COR-L47 (cell line): Measurements from ENCODE around the gene IKZF3.
"Not testable (repeated sequence)": the region's sequence is repeated elsewhere in the genome, so short reads cannot be mapped to it uniquely, and the experiment has no call there.

ENCODE experiments used
- DNase-seq: peaks from one replicate; lab custom pipeline; 2025; lab: John Stamatoyannopoulos, UW

Gene IKZF3

DNA sequence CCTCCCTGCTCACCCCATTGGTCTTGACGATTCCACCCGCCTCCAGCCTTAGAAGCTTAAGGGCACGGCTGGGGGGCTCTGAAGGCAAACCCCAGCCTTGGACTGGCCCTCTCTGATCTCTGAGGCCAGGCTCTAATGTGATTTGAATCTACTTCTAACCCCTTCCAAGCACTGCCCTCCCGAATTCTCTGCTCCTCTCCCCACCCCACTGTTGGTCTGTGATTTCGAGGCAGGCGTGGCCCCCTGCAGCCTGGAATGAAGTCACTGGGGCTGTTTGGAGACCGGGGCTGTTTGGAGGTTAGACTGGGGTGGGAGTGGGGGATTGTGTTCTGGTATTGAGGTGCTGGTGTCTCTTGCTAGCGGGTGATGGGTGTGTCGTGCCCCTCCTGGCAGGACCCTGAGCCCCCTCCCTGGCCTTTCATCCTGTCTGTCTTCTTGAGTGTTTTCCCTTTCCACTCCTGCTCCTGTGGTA lies 124.2 kb downstream of the IKZF3 start:
- DNase-seq: no peak

DNA sequence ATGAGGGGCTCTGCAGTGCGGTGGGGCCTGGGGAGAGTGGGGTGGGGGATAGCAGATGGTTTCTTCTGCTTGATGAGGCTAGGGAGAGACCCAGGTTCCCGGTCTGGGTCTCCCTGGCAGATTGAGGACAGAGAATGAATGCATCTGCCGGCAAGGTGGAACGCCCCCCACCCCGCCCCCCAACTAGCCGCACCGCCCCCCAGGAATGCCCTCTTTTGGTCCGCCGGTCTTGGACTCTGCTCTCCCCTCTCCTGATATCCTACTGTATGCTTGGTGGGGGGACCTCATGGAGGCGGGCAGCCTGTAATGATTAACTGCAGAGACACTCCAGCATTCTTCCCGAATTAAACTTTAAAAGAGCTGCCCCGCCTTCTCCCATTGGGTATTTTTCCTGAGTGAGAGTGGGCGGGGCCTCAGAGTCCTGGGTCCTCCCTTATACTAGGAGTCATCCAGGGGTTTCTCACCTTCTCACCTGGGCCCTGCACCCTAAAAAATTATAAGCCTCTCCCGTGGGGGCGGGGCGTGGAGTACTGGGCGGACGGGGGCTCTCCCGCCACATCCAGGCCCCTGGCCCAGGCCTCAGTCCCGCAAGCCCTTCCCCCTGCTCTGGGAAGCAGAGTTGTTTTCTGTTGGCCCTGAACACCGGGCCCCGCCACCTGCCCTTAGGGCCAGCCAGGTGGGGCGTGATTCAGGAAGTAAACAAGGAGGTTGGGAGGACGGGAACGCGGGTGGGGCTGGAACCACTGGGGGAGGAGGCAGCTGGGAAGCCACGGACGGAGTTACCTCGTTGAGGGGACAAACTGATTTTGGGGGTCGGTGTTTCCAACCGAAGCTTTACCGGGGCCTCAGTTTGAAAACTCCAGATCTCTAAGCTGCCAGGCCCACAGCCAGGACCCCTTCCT lies 124.9 kb downstream of the IKZF3 start:
- peak; percentile 36 for DNase-seq

DNA sequence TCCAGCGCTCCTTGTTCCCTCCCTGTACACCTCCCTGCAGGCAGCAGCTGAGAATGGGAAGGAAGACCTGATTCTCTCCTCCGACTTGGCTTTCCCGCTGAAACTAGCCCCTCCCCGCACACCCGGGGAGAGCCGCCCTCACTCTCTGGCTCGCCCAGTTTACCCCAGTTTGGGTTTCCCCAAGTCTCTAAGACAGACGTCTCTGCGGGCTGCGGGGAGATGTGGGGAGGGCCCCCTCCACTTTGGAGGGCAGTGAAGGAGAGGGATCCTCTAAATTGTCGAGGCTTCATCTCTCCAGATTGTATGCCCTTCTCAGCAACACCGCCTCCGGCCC lies 125.6 kb downstream of the IKZF3 start:
- DNase-seq: no peak

DNA sequence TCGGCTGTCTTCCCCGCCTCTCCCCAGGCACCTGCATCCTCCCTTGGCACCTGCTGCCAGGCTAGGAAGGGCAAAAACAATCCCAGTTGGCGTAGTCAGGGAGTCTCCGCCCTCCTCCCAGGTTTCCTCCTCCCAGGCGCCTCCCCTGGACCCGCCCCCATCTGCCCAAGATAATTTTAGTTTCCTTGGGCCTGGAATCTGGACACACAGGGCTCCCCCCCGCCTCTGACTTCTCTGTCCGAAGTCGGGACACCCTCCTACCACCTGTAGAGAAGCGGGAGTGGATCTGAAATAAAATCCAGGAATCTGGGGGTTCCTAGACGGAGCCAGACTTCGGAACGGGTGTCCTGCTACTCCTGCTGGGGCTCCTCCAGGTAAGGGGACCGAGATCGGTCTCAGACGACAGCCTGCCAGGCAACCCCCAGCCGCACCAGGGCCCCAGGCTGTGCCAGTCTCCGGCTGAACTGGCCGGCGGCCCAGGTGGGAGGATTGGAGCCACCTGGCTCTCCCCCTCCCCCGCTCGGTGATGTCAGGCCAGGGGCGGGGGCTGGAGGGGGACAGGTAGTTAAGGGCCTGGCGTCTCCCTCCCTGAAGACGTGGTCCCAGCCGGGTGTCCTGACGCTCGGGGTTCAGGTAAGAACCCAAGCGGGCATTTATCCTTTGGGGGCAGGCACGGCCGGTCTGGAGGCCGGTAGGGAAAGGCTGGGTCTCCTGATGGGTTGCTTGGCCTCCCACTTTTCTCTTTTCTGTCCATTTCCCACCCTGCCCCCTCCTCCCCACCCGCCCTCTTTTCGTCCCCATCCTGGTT lies 126.1 kb downstream of the IKZF3 start, which contains the start of gene GRB7:
Gene GRB7, plus strand, starts transcription at position 179 of the 808 bp plus-strand sequence. CDS start 4,364 bp downstream, outside the sequence.
- peak; percentile 92 for DNase-seq

DNA sequence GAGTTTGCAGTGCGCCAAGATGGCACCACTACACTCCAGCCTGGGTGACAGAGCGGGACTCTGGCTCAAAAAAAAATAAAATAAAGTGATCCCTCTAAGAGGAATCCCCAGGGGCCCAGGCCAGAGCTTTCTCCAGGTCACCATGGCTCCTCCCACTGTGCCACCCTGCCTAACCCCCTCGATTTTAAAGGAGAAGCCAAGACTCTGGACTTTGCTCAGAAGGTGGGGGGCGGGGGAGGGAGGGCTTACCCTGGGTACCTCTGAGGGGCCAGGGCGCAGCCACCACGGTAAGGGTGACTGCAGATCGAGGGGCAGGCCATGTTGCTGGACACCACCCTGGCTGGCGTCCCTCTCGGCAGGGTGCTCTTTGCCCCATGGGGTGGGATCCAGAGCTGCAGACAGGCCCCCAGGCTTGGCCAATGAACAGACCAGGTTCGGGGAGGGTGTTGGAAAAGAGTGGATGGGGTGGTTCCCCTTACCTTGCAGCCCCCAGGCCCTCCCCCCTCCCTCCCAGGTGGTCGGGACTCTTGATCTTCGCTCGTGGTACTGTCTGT lies 126.8 kb downstream of the IKZF3 start:
- DNase-seq: no peak

DNA sequence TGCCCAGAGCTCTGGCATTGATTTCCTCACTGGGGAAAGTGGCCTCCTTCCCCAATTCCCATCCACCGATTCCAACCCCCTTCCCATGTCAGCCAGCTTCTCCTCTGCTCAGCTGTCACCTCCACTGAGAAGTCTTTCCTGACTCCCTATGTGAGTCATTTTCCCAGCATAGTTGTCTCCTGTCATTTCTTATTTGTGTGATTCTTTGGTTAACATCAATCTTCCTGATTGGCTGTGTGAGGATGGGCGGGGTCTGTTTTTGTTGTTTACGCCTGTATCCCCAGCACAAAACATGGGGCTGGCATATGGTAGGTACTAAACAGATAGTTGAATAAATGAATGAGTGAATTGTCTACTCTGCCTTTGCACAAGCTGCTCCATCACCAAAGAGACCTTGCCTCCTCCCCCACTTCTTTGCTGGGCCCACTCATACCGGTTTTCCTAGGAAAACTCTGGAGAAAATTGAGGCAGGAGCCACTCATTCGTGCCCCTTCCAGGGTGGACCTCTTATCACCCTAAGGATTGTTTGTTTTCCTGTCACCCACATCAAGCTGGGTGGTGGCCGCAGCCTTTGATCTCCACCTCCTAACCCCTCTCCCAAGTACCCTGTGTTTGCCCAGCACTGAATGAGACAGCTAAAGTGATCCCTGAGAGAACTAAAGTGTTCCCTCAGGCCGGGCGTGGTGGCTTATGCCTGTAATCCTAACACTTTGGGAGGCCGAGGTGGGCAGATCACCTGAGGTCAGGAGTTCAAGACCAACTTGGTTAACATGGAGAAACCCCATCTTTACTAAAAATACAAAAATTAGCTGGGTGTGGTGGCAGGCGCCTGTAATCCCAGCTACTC lies 127.6 kb downstream of the IKZF3 start:
- DNase-seq: no peak

DNA sequence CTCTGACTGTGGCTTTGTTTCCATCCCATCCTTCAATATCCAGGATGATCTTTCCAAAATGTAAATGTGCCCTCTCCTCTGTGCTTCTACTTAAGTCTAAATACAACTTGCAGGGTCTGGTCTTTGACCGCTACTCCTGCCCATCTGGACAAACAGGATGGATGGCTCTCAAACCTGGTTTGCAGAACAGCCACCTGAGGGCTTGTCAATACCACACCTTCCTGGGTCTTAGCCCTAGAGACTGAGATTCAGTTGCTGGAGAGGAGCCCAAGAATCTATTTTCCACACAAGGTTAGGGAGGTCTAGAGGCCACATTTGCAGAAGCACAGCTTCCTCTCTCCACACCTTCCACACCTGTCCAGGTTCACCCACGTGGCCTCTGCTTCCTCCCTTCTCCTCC lies 128.2 kb downstream of the IKZF3 start:
- DNase-seq: no peak

DNA sequence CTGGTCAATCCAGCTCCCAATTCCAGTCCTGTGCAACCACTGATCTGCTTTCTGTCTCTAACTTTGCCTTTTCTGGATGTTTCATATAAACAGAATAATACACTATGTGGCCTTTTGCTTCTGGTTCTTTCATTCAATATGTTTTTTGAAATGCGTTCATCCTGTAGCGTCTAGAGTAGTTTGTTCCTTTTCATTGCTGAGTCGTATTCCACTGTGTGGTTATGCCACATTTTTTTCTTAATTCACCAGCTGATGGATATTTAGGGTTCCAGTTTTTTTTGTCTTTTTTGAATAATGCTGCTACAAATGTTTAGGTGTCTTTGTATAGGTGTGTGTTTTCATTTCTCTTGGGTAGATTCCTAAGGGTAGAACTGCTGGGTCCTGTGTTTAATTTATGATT lies 131.5 kb downstream of the IKZF3 start:
- DNase-seq: no peak

DNA sequence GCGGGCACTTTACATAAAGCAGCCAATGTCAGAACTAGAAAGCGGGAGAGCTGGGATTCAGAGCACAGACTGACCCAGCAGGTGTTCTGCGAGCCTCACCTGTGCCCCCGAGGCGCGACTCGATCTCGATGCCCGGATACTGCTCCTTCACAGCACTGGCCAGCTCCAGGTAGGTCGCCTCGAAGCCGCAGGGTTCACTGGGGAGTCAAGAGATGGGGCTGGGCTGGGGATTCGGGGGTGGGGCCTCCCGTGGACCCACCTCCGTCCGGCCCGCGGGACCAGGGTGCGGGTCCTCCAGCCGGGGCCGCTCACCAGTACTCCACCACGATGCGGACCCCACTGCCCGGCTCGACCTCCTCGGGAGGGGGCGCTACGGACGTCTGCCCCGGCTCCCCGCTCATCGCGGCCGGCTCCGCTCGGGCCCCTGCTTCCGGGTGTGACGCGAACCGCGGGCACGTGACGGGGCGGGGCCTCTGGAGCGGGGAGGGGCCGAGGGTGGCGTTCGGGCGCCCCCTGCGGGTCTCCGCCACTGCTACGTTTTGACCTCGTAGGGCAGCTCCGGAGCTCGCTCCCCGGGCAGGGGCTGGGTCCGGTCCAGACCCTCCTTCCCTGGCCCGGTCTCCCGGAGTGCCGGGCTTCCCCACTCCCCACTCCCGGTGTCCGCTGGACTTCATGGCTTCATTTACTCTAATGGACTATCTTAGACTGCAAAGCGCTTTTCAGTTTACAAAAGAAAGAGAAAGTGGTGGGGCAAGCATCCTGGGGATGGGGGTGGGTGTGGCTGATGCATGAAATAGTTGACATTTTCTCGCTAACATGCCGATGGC lies 133.8 kb downstream of the IKZF3 start, which contains the start of gene MIEN1:
Gene MIEN1, minus strand, starts transcription at position 438 of the 827 bp plus-strand sequence. Its CDS starts 37 bp downstream, at position 401.
- DNase-seq: peak; percentile 79

DNA sequence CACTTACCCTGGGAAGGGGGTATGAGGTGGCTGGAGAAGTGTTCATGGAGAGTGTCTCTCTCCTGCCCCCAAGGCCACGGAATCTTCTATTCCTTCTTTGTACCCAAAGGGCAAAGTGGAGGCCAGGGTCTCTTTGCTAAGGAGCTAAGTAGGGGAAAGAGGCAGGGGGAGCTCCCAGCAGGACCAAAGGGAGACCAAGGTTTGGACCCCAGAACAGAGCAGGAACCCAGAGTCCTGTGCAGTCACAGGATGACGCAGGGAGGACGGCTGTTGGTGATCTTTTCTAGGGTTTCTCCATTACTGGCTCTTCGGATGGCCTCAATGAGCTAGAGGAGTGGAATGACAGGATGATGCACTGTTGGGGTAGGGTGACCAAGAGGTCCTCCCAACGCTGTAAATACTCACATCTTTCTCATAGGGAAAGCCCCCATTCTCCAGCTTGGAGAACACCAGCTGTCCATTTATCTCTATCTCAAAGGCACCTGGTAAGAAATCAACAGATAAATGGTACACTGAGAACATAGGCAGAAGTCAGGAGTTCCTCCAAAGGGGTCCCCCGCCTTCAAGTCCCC lies 134.7 kb downstream of the IKZF3 start:
- DNase-seq: no peak

DNA sequence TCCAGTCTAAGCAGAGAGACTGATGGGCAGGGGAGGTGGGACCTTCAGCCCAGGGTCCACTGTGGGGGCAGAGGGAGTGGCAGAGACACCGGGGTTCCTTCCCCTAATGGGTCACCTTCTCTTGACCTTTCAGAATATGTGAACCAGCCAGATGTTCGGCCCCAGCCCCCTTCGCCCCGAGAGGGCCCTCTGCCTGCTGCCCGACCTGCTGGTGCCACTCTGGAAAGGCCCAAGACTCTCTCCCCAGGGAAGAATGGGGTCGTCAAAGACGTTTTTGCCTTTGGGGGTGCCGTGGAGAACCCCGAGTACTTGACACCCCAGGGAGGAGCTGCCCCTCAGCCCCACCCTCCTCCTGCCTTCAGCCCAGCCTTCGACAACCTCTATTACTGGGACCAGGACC lies 136.6 kb downstream of the IKZF3 start:
- no peak for DNase-seq

DNA sequence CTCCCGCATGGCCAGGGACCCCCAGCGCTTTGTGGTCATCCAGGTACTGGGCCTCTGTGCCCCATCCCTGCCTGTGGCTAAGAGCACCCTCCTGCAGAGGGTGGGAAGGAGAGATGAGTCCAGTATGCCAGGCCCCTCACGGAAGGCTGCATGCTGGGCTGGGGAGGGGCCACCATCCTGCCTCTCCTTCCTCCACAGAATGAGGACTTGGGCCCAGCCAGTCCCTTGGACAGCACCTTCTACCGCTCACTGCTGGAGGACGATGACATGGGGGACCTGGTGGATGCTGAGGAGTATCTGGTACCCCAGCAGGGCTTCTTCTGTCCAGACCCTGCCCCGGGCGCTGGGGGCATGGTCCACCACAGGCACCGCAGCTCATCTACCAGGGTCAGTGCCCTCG lies 137.5 kb downstream of the IKZF3 start:
- no peak for DNase-seq

DNA sequence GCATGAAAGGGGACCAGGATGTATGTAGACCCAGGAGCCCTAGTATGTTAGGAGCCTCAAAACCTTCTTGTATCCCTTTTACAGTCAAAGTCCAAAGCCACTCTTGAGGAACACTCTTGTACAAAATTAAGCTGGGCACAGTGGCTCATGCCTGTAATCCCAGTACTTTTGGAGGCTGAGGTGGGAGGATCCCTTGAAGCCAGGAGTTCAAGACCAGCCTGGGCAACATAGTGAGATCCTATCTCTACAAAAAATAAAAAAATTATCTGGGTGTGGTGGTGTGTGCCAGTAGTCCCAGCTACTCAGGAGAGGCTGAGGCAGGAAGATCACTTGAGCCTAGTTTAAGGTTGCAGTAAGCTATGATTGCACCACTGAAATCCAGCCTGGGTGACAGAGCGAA lies 138.2 kb downstream of the IKZF3 start:
- not testable (repeated sequence) for DNase-seq

DNA sequence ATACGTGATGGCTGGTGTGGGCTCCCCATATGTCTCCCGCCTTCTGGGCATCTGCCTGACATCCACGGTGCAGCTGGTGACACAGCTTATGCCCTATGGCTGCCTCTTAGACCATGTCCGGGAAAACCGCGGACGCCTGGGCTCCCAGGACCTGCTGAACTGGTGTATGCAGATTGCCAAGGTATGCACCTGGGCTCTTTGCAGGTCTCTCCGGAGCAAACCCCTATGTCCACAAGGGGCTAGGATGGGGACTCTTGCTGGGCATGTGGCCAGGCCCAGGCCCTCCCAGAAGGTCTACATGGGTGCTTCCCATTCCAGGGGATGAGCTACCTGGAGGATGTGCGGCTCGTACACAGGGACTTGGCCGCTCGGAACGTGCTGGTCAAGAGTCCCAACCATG lies 139.4 kb downstream of the IKZF3 start:
- DNase-seq: no peak

DNA sequence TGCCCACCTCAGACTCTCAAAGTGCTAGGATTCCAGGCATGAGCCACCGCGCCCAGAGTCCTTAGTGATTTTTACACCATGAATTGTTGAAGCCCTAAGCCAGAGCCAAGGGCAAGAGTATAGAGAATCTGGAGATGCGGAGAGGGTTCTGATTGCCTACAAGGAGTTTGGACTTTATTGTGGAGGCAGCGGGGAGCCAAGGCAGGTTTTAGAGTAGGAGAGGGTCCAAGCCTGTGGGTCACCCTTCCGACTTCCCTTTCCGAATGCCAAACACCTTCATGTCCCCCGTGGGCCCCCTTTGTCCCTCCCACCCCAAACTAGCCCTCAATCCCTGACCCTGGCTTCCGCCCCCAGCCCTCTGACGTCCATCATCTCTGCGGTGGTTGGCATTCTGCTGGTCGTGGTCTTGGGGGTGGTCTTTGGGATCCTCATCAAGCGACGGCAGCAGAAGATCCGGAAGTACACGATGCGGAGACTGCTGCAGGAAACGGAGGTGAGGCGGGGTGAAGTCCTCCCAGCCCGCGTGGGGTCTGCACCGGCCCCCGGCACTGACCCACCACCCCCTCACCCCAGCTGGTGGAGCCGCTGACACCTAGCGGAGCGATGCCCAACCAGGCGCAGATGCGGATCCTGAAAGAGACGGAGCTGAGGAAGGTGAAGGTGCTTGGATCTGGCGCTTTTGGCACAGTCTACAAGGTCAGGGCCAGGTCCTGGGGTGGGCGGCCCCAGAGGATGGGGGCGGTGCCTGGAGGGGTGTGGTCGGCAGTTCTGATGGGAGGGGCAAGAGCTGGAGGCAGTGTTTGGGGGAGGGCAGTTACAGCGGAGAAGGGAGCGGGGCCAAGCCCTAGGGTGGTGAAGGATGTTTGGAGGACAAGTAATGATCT lies 140.9 kb downstream of the IKZF3 start:
- no peak for DNase-seq

DNA sequence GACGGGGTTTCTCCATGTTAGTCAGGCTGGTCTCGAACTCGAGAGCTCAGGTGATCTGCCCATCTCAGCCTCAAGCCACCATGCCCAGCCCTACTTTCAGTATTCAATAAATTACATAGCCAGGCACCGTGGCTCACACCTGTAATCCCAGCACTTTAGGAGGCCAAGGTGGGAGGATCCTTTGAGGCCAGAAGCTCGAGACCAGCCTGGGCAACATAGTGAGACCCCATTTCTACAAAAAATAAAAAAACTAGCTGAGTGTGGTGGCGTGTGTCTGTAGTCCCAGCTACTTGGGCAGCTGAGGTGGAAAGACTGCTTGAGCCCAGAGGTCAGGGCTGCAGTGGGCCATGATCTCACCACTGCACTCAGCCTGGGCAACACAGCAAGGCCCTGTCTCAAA lies 142.0 kb downstream of the IKZF3 start:
- no peak for DNase-seq

DNA sequence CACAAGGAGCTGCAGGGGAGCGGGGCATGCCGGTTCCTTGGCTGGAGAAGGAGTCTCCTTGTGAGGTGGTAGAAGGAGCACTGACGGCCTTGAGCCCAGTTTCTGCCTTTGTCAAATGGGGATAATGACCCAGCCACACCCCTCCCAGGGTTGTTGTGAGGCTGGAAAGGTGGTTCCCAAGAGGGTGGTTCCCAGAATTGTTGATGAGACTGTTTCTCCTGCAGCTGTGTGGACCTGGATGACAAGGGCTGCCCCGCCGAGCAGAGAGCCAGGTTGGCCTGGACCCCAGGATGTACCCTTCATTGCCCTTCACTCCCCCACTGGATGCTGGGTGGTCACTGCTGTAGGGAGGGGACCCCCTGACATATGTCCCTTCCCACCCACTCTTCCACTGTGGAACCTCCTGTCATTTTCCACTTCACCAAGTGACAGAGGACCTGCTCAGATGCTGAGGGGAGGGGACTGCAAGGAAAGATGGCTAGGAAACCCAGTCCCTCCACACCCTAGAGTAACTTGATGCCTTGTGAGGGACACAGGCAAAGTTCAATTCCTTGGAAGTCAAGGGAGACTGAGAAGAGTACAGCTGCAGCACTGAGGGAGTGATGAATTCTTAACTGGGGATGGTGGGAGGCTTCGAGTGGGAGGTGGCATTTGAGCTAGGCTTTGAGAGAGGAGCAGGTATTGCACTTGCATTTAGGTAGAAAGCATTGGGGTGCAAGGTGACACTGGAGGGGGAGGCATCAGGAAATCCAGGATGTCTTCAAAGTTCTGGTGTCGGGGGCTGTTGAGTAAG lies 144.4 kb downstream of the IKZF3 start:
- no peak for DNase-seq

DNA sequence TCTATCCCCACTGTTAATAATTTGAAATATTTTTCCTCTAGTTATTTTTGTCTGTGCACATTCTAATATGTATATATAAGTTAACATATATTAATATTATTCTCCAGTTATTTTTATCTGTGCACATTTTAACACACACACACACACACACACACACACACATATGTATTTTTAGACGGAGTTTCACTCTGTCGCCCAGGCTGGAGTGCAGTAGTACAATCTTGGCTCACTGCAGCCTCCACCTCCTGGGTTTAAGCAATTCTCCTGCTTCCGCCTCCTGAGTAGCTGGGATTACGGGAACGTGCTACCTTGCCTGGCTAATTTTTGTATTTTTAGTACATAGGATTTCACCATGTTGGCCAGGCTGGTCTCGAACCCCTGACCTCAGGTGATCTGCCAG lies 146.5 kb downstream of the IKZF3 start:
- no peak for DNase-seq
